ENCODE measurements around the gene SPC25. TPM values are rescaled to one million over a fixed set of nuclear protein-coding genes. Genes with fewer than 3 reads are reported as not detected.

Gene SPC25
- total and polyA plus RNA-seq, 9 donors = 0.34 to 2.4 (median 0.84) TPM

GRCh38 chr2:168821992-168822391, 68.2 kb downstream of the SPC25 start:
- H3K4me1 ChIP-seq (ENCODE audit: insufficient read depth) = no peaks in the 10 kb centered on the region
- H3K9me3 ChIP-seq = no peaks in the 10 kb centered on the region
- intact Hi-C loops (cut with DNase I) = no loop called here
- no peak overlapping the region for H3K4me3 ChIP-seq
- WGBS, 3 donors = 77 to 84% (median 83%) methylated on average over 1 of the region's 1 CpG
- H3K36me3 ChIP-seq = no peaks in the 10 kb centered on the region
- no peak for DNase-seq
- TF ChIP-seq EP300 (IDR thresholded peaks at IDR 0.05) (no peak), CTCF (IDR thresholded peaks at IDR 0.05) (no peak), POLR2A (IDR thresholded peaks at IDR 0.05) (no peak)
- H3K27ac ChIP-seq = no peak overlapping the region
- no peaks in the 10 kb centered on the region for H3K27me3 ChIP-seq

DNA sequence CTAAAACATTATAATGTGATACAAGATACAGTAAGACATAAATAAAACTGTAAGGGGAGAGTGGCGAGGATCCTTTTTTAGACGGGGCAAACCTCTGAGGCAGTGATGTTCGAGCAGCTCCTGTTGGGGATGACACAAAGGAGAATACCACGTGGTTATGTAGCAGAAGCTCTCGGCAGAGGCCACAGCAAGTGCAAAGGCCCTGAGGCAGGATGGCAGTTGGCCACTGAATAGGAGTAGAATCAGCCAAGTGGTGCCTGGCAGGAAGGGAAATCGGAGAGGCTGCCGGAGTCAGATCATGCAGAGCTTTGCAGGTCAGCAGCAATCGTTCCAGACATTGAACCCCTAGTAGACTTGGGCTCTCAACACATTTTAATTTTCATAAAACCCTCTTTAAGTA, 68.7 kb downstream of the SPC25 start:
- H3K27me3 ChIP-seq = no peaks in the 10 kb centered on the region
- DNase-seq = no peak
- H3K27ac ChIP-seq = no peak overlapping the region
- intact Hi-C loops (cut with DNase I) = no loop called here
- no peaks in the 10 kb centered on the region for H3K9me3 ChIP-seq
- H3K4me1 ChIP-seq (ENCODE audit: insufficient read depth) = no peaks in the 10 kb centered on the region
- TF ChIP-seq EP300 (IDR thresholded peaks at IDR 0.05) = no peak
- no peak for TF ChIP-seq POLR2A (IDR thresholded peaks at IDR 0.05)
- TF ChIP-seq CTCF (IDR thresholded peaks at IDR 0.05) = no peak
- no peak overlapping the region for H3K4me3 ChIP-seq
- no peaks in the 10 kb centered on the region for H3K36me3 ChIP-seq
- 86 to 95% (median 94%) methylated on average over 8 of the region's 8 CpGs for WGBS, 3 donors

Other genes with a start within 250 kb of the SPC25 start
- gene NOSTRIN, start 87.8 kb downstream of the SPC25 start, total RNA-seq = 10 to 100 TPM in 6 of 7 donors, 1 to 10 TPM in 1; 10.0 to 29.8 (median 19.7) TPM
- 10 to 100 TPM; 21.8 to 28.7 TPM for gene NOSTRIN, start 87.8 kb downstream of the SPC25 start, polyA plus RNA-seq
- under 1 TPM in 1 of 7 donors, not detected in 6; 0.57 TPM for gene G6PC2, start 10.9 kb upstream of the SPC25 start, total RNA-seq
- not detected for gene G6PC2, start 10.9 kb upstream of the SPC25 start, polyA plus RNA-seq
- under 1 TPM in 3 of 7 donors, not detected in 4; under 0.01 to 0.05 (median 0.03) TPM for gene ABCB11, start 140.9 kb upstream of the SPC25 start, total RNA-seq
- gene ABCB11, start 140.9 kb upstream of the SPC25 start, polyA plus RNA-seq = under 1 TPM; 0.02 to 0.18 TPM
- 1 to 10 TPM in 1 of 7 donors, under 1 TPM in 5, not detected in 1; 0.23 to 1.6 (median 0.30) TPM for gene DHRS9, start 179.1 kb upstream of the SPC25 start, total RNA-seq
- 10 to 100 TPM in 1 of 2 donors, under 1 TPM in 1; 0.54 to 19.5 TPM for gene DHRS9, start 179.1 kb upstream of the SPC25 start, polyA plus RNA-seq

All from ovary (tissue), 9 donors.